GM18508 (cell line): Measurements from ENCODE around the gene TMEM171.

Experiments
- ATAC-seq: cut with Tn5 transposase; IDR thresholded peaks from one replicate; pipeline ENCODE4 v1.9.1; 2021; ENCODE audit warnings: moderate number of reproducible peaks; ENCODE audit not compliant: insufficient read depth, unreplicated experiment

TMEM171 gene

GRCh38 chr5:73119451-73120157 is 771 bp upstream of the TMEM171 start:
- no peak for ATAC-seq

- no peak for ATAC-seq
Observed at GRCh38 chr5:73121119-73121463, 716 bp downstream of the TMEM171 start.

GRCh38 chr5:73122875-73123810 is 2.8 kb downstream of the TMEM171 start:
- no peak for ATAC-seq

GRCh38 chr5:73125289-73125688 is 4.9 kb downstream of the TMEM171 start:
- ATAC-seq: no peak

GRCh38 chr5:73126381-73126780 is 6.0 kb downstream of the TMEM171 start:
- no peak for ATAC-seq

GRCh38 chr5:73126957-73127356 is 6.6 kb downstream of the TMEM171 start:
- ATAC-seq: no peak

- no peak for ATAC-seq
Observed at GRCh38 chr5:73129143-73129542, 8.8 kb downstream of the TMEM171 start.

- ATAC-seq: no peak
Observed at GRCh38 chr5:73130811-73131210, 10.4 kb downstream of the TMEM171 start.

GRCh38 chr5:73131711-73132425 is 11.5 kb downstream of the TMEM171 start:
- ATAC-seq: no peak

GRCh38 chr5:73132759-73133158 is 12.4 kb downstream of the TMEM171 start:
- ATAC-seq: no peak

- ATAC-seq: no peak
Observed at GRCh38 chr5:73135021-73135420, 14.6 kb downstream of the TMEM171 start.

GRCh38 chr5:73135429-73136054 is 15.2 kb downstream of the TMEM171 start:
- ATAC-seq: no peak

- no peak for ATAC-seq
Observed at GRCh38 chr5:73136055-73136562, 15.7 kb downstream of the TMEM171 start.

GRCh38 chr5:73137563-73138530 is 17.5 kb downstream of the TMEM171 start:
- no peak for ATAC-seq

- no peak for ATAC-seq
Observed at GRCh38 chr5:73139485-73139884, 19.1 kb downstream of the TMEM171 start.

- ATAC-seq: no peak
Observed at GRCh38 chr5:73140801-73141200, 20.4 kb downstream of the TMEM171 start.

- ATAC-seq: no peak
Observed at GRCh38 chr5:73142035-73142434, 21.7 kb downstream of the TMEM171 start.

GRCh38 chr5:73143716-73144115 is 23.3 kb downstream of the TMEM171 start:
- no peak for ATAC-seq

- no peak for ATAC-seq
Observed at GRCh38 chr5:73149540-73149939, 29.2 kb downstream of the TMEM171 start.
